HepG2 (cell line): ENCODE data around the gene ATIC. TPM values are rescaled to one million over a fixed set of nuclear protein-coding genes. Genes with fewer than 3 reads are reported as not detected.
A peak's percentile ranks its signal among the peaks of the same experiment; 100 is the strongest.

ENCODE experiments used
- CREB3 ChIP-seq: sonication (generic); formaldehyde crosslinking; IDR thresholded peaks from 2 replicates; pipeline ENCODE4 v1.5.0; 2020; ENCODE audit warnings: missing genetic modification reagents
- HNRNPUL1 ChIP-seq: fragments of 200-400 bp; formaldehyde crosslinking; IDR thresholded peaks from 2 replicates; pipeline ENCODE4 v1.6.1; 2017; ENCODE audit warnings: low read depth, mild to moderate bottlenecking, low read length, moderate library complexity
- KMT2B ChIP-seq: IDR thresholded peaks from 2 replicates; pipeline ENCODE4 v1.6.1; 2016; ENCODE audit warnings: missing genetic modification reagents, missing compliant biosample characterization
- MBD4 ChIP-seq: IDR thresholded peaks from 2 replicates; pipeline ENCODE4 v1.6.1; 2012; ENCODE audit warnings: low read length, inconsistent platforms, borderline replicate concordance
- NCOA5 ChIP-seq: sonication (generic); formaldehyde crosslinking; IDR thresholded peaks from 2 replicates; pipeline ENCODE4 v1.4.0; 2020; ENCODE audit warnings: missing genetic modification reagents
- NR3C1 ChIP-seq: sonication (generic); formaldehyde crosslinking; IDR thresholded peaks from 2 replicates; pipeline ENCODE4 v1.4.0; 2020; ENCODE audit warnings: missing genetic modification reagents
- POLR2A ChIP-seq, 2 experiments: IDR thresholded peaks; 2 replicates each; pipeline ENCODE4 v1.6.1; 2011; ENCODE audit warnings: low read depth in 2 of 2, low read length in 2 of 2, mild to moderate bottlenecking in 1 of 2, moderate library complexity in 1 of 2; ENCODE audit not compliant: insufficient read depth in 1 of 2
- POLR2G ChIP-seq: fragments of 200-400 bp; formaldehyde crosslinking; IDR thresholded peaks from 2 replicates; pipeline ENCODE4 v1.6.1; 2018; ENCODE audit warnings: mild to moderate bottlenecking, low read depth, low read length, moderate library complexity
- RBFOX2 ChIP-seq: fragments of 200-400 bp; formaldehyde crosslinking; IDR thresholded peaks from 2 replicates; pipeline ENCODE4 v1.6.1; 2017; ENCODE audit warnings: low read depth, mild to moderate bottlenecking, low read length
- RBM22 ChIP-seq: fragments of 200-400 bp; formaldehyde crosslinking; optimal IDR thresholded peaks from 2 replicates; pipeline ENCODE3; 2017; ENCODE audit warnings: mild to moderate bottlenecking, low read length, moderate library complexity
- TMF1 ChIP-seq: sonication (generic); formaldehyde crosslinking; IDR thresholded peaks from 2 replicates; pipeline ENCODE4 v1.8.1; 2022; ENCODE audit warnings: low read depth, missing genetic modification reagents
- ZFP90 ChIP-seq: sonication (generic); formaldehyde crosslinking; IDR thresholded peaks from 2 replicates; pipeline ENCODE4 v1.8.0; 2022; ENCODE audit warnings: missing genetic modification reagents, mild to moderate bottlenecking, inconsistent platforms, borderline replicate concordance
- ZHX2 ChIP-seq, 2 experiments: sonication (generic) in 1 of 2; formaldehyde crosslinking in 1 of 2; IDR thresholded peaks; 2 replicates each; pipeline versions ENCODE4 v1.6.1 to v1.9.0; 2014 to 2022; ENCODE audit warnings: antibody characterized with exemption in 1 of 2, borderline replicate concordance in 1 of 2, inconsistent platforms in 1 of 2, low read depth in 1 of 2, missing genetic modification reagents in 1 of 2
- ZNF264 ChIP-seq: sonication (generic); formaldehyde crosslinking; IDR thresholded peaks from 2 replicates; pipeline ENCODE4 v1.4.0; 2020; ENCODE audit warnings: missing genetic modification reagents
- polyA plus RNA-seq, 8 experiments: library from polyadenylated mRNA; depleted of rRNA in 3 of 8; stranded (reverse) in 7 of 8; unstranded in 1 of 8; fragments of >200 nt; fragmentation: Illumina TruSeq in 4 of 8; extraction: Trizol in 4 of 8; gene quantifications; 2 replicates each; pipeline versions ENCODE4 v1.2.1 to v1.2.3, GENCODE V29; 2011 to 2016; ENCODE audit warnings: low read depth in 4 of 8, missing spikeins in 1 of 8, mixed read lengths in 1 of 8; ENCODE audit not compliant: insufficient read depth in 1 of 8
- total RNA-seq, 5 experiments: library from RNA; depleted of rRNA; stranded (reverse); fragments of >200 nt; fragmentation: Illumina TruSeq; extraction: Trizol; gene quantifications; 2 replicates each; pipeline ENCODE4 v1.2.3, GENCODE V29; 2016; ENCODE audit warnings: low read depth in 1 of 5

Gene ATIC
- total and polyA plus RNA-seq, 2 of the 13 experiments (the other 11 are each of a cell fraction or from before 2014, with no cell fraction given): 89.8 to 146 TPM

- TF ChIP-seq NCOA5 (CRISPR knock-in tag): 0 out of 2 replicates have a peak, but pooled peaks have one; percentile 33
- 0 out of 2 replicates have a peak, but pooled peaks have one; percentile 24 for TF ChIP-seq POLR2G
- TF ChIP-seq KMT2B (CRISPR knock-in tag): no peak
- TF ChIP-seq RBFOX2: peak; percentile 79
- TF ChIP-seq MBD4: 0 out of 2 replicates have a peak, but pooled peaks have one; percentile 26
- TF ChIP-seq HNRNPUL1: no peak
- peak; percentile 97 for TF ChIP-seq RBM22
- no peak for TF ChIP-seq ZHX2 (IDR thresholded peaks at IDR 0.05; ENCODE audit: low read depth)
- TF ChIP-seq ZHX2 (CRISPR knock-in tag; IDR thresholded peaks at IDR 0.05; ENCODE audit: borderline replicate concordance): 0 out of 2 replicates have a peak, but pooled peaks have one; percentile 28
- no peak for TF ChIP-seq NR3C1 (CRISPR knock-in tag)
- 0 out of 2 replicates have a peak, but pooled peaks have one; percentile 12 for TF ChIP-seq TMF1 (CRISPR knock-in tag)
- peak; percentile 24 to 34; a peak in 1 of 4 replicates for TF ChIP-seq POLR2A (IDR thresholded peaks at IDR 0.05; ENCODE audit: insufficient read depth in 1 of 2, low read depth in 2 of 2, low read length in 2 of 2)
- peak; percentile 76; the same call in 1 of the 2 replicates for TF ChIP-seq ZNF264 (CRISPR knock-in tag)
- TF ChIP-seq CREB3 (CRISPR knock-in tag): 0 out of 2 replicates have a peak, but pooled peaks have one; percentile 54
- TF ChIP-seq ZFP90 (CRISPR knock-in tag): 0 out of 2 replicates have a peak, but pooled peaks have one; percentile 32
Observed at GRCh38 chr2:215392164-215392563, 80.3 kb downstream of the ATIC start (continued).
